ENCODE results near the gene ITK. TPM values are rescaled to one million over a fixed set of nuclear protein-coding genes. Genes with fewer than 3 reads are reported as not detected.

Gene ITK
- total and polyA plus RNA-seq, 2 donors (not counting 1 experiment from before 2014, with no cell fraction given) = 0.75 to 1.1 TPM

GRCh38 chr5:157143127-157143971 lies 37.3 kb upstream of the ITK start:
- Histone ChIP-seq H3K36me3 (replicated peaks in 1 of 2; ENCODE audit: control extremely low read depth in 1 of 2, control insufficient read depth in 1 of 2, extremely low read depth in 1 of 2, insufficient read depth in 2 of 2, low read length in 1 of 2) (peaks cover 0 to 8% of the 10 kb centered on the region in 2 experiments), H3K9ac (ENCODE audit: low read length) (peak overlapping the region; percentile 98), H3K79me2 (ENCODE audit: control insufficient read depth, insufficient read depth, low read length) (peaks cover 24% of the 10 kb centered on the region), H3K4me1 (ENCODE audit: control insufficient read depth in 2 of 2, insufficient read depth in 2 of 2, low read length in 2 of 2) (peaks cover 15 to 18% of the 10 kb centered on the region in 2 donors), H3K27me3 (replicated peaks in 1 of 4; ENCODE audit: control extremely low read depth in 1 of 4, control insufficient read depth in 3 of 4, insufficient read depth in 4 of 4, low read length in 3 of 4) (no peaks in the 10 kb centered on the region), H3K27ac (ENCODE audit: low read length in 2 of 2) (peak overlapping the region; percentile 95 to 96), H3K4me3 (ENCODE audit: control extremely low read depth in 1 of 5, extremely low read depth in 1 of 5, insufficient read depth in 1 of 5, low read depth in 2 of 5, low read length in 4 of 5) (peak overlapping the region; percentile 76 to 99 (median 97)), H3K4me2 (replicated peaks; ENCODE audit: low read depth, low read length, poor library complexity, severe bottlenecking) (peak overlapping the region; percentile 82), H4K20me1 (ENCODE audit: control insufficient read depth, insufficient read depth, low read length, poor library complexity, severe bottlenecking) (no peaks in the 10 kb centered on the region), H3K9me3 (ENCODE audit: control extremely low read depth in 1 of 3, control insufficient read depth in 2 of 3, insufficient read depth in 1 of 3, low read length in 2 of 3) (no peaks in the 10 kb centered on the region), H2AFZ (ENCODE audit: insufficient read depth, low read depth, low read length, poor library complexity, severe bottlenecking) (peak overlapping the region; percentile 91)
- H3K27me3 Mint-ChIP-seq = no peaks in the 10 kb centered on the region
- TF ChIP-seq, protein P1, sequence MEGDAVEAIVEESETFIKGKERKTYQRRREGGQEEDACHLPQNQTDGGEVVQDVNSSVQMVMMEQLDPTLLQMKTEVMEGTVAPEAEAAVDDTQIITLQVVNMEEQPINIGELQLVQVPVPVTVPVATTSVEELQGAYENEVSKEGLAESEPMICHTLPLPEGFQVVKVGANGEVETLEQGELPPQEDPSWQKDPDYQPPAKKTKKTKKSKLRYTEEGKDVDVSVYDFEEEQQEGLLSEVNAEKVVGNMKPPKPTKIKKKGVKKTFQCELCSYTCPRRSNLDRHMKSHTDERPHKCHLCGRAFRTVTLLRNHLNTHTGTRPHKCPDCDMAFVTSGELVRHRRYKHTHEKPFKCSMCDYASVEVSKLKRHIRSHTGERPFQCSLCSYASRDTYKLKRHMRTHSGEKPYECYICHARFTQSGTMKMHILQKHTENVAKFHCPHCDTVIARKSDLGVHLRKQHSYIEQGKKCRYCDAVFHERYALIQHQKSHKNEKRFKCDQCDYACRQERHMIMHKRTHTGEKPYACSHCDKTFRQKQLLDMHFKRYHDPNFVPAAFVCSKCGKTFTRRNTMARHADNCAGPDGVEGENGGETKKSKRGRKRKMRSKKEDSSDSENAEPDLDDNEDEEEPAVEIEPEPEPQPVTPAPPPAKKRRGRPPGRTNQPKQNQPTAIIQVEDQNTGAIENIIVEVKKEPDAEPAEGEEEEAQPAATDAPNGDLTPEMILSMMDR (IDR thresholded peaks at IDR 0.05) = no peak
- no peak for TF ChIP-seq EZH2 (IDR thresholded peaks at IDR 0.05; ENCODE audit: borderline replicate concordance, insufficient read depth, low read depth, low read length, poor library complexity, severe bottlenecking)
- DNase-seq = no peak
- H3K4me1 Mint-ChIP-seq = peaks cover 28% of the 10 kb centered on the region
- WGBS (ENCODE audit: insufficient coverage) = 5% methylated on average over 23 of the region's 33 CpGs
- ChIA-PET CTCF (interaction anchor here (1.0 to 1.6 kb wide), 5 partner anchors 10 to 170 kb away, joined by 3 to 5 read pairs (median 4); partner anchors contain the start of gene HAVCR2), POLR2A (interaction anchor here (0.7 to 2.3 kb wide), 6 partner anchors 32 to 768 kb away, joined by 3 to 13 read pairs (median 4); no protein-coding TSS in a partner anchor)
- H3K9me3 Mint-ChIP-seq (ENCODE audit: insufficient read depth) = no peaks in the 10 kb centered on the region
- ATAC-seq (ENCODE audit: low read depth) = peak; percentile 46
- intact Hi-C loops (cut with micrococcal nuclease) = loop anchor here (1.0 to 10.0 kb wide), 2 partner anchors 588 to 739 kb away; partner anchors contain the start of gene THG1L
- peak overlapping the region; percentile 99 for H3K27ac Mint-ChIP-seq
- peak overlapping the region; percentile 99 for H3K4me3 Mint-ChIP-seq

All from B cell (primary cell).